Measurements from ENCODE around the gene PGBD5.

PGBD5 gene

GRCh38 chr1:230394134-230394533, 32.0 kb downstream of the PGBD5 start:
- DNase-seq, result no peak

GRCh38 chr1:230393722-230394121, 32.4 kb downstream of the PGBD5 start:
- DNase-seq, result no peak

- DNase-seq, result no peak
These were observed 33.1 kb downstream of the PGBD5 start for GRCh38 chr1:230392920-230393521.

- DNase-seq, result no peak
These were observed 33.6 kb downstream of the PGBD5 start for GRCh38 chr1:230392536-230392909.

- no peak for DNase-seq
These were observed 34.2 kb downstream of the PGBD5 start for GRCh38 chr1:230391776-230392535.

GRCh38 chr1:230390371-230390770, 35.8 kb downstream of the PGBD5 start:
- no peak for DNase-seq

DNA sequence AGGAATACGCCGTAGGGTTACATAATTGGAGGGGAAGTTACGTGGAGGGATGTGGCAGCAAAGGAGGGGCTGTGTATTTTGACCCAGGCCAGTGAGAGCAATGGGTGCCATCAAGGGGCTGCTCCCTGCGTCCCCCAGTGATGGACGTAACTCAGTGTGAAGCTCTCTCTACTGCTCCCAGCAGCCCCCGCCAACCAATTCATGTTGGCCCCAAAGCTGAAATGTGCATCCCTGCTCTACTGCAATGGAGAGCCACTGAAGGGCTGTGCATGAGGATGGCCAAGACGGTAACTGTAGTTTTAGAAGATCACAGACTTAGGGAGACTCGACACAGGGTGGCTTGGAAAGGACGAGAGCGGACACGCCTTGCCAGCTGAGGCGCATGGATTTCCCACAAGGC, 38.3 kb downstream of the PGBD5 start:
- no peak for DNase-seq

DNA sequence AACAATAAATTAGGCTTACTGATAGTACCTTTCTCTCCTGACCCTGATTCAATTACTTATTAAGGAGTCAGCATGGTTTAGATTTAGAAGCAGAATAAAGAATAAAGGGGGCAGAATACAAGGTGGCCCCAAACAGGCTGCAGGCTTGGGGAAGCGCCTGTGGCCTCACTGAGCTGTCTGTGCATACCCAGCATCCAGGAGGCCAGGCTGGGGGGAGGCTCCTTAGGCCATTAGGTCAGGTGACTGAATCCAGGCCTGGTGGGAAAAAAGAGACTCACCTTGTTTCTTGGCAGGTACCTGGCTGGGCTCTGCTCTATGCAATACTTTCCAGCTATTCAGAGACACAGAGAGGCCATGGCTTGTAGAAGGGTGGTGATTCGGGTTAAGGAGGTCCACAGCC, 38.8 kb downstream of the PGBD5 start:
- no peak for DNase-seq

DNA sequence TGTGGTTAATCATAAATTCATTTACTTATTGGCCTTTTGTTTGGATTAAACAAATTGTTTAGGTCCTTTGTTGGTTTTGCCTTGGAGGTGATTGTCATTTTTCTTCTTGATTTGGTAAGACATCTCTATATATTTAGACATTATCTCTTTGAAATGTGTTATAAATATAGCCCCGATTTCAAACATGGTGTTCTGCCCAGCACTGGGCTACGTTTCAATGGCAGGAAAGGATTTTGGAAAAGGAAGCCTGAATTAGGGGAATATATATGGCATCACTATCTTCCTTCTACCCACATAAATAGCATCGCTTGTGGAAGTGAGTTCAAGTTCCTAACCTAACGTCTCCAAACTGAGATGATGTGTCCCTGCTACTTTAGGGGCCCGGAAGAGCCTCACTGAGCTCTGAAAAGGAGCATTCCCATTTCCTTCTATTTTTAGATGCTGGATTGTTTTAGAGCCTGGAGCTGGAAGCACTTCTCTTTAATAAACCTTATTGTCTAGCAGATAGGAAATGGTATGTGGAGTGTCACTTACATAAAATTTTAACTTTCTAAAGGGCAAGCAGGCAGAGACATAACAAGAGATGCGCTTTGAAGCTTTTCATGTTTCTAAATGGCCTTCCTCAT, 39.4 kb downstream of the PGBD5 start:
- no peak for DNase-seq

DNA sequence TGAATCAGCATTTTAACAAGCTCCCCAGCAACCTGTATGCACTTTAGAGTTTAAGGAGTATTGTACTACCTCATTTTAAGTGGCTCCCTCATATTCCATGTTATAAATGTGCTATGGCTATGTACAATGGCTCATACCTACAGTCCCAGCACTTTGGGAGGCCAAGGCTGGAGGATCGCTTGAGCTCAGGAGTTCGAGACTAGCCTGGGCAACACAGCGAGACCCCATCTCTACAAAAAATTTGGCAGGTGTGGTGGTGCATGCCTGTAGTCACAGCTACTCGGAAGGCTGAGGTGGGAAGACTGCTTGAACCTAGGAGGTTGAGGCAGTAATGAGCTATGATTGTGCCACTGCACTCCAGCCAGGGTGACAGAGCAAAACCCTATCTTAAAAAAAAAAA, 40.2 kb downstream of the PGBD5 start:
- DNase-seq, result no peak

GRCh38 chr1:230385158-230385450, 41.0 kb downstream of the PGBD5 start:
- no peak for DNase-seq

DNA sequence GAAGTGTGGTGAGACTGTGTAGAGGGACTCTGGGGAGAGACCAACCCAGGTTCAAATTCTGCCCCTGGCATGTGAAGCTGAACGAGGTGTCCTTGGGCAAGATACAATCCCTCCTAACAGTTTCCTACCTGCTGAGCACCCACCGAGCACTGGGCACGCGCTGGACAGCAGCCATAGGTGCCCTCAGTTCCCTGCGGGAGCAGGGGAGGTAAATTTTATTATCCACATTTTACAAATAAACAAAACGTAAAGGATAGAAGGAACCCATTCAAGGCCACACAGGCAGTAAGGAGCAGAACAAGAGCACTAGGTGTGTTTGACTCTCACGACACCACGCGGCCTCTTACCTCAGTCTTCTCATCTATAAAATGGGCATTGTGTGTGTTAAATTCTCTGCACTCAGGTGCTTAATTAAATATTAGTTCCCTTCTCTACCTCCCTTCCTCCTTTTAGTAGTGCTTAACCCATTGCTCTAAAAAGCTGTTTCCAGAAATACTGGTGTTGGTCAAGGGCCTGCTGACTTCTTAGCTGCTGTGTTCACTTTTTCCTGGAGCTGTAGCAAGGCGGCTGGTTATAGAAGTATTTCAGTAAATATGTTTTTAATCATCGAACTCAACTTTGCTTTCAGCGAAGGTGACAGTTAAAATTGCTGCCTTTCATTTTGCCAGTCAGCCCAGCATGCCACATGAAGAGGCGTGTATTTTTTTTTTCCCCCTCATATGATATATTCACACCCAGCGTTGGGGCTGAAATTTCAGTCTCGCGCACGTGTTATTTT, 41.6 kb downstream of the PGBD5 start:
- no peak for DNase-seq

GRCh38 chr1:230383425-230383824, 42.7 kb downstream of the PGBD5 start:
- no peak for DNase-seq

DNA sequence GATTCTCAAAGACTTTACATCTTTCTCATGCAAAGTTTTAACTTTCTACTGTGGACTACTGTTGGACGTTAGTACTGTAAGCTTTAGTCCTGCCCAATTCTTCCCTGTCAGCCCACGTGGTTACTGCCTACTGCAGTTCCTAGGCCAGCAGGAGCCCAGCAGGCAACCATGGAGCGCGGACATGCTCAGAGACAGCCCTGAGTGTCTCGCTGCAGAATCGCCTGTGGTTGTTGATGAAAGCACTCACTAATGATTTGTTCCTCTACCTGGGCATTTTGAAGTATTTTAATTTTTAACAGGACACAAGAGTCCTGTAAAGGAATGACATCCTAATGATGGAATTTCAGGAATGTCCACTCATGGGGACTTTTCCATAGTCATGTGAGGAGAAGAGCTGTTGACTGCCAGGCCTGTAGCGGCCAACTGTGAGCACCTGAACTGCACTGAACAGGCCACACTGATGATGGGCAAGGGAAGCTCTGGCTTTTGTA, 44.1 kb downstream of the PGBD5 start:
- DNase-seq, result no peak

DNA sequence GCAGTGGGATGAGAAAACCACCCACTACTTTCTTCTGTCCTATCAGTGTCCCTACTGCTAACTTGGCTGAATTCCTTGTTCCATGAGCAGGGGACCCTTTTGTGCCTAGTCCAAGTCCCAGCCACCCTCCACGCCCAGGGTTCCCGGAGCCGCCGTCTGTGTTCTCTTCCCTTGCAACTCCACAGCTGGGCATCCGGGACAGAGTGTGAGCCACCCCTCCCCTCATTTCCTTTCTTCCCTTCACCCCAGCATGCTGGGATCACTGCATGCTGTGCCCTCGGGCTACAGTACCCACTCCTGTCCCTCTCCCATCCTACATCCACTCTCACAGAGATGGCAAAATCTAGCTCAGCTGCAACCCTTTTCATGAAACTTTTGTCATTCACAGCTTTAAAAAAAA, 44.5 kb downstream of the PGBD5 start:
- no peak for DNase-seq

GRCh38 chr1:230381049-230381467, 45.1 kb downstream of the PGBD5 start:
- DNase-seq, result no peak

DNA sequence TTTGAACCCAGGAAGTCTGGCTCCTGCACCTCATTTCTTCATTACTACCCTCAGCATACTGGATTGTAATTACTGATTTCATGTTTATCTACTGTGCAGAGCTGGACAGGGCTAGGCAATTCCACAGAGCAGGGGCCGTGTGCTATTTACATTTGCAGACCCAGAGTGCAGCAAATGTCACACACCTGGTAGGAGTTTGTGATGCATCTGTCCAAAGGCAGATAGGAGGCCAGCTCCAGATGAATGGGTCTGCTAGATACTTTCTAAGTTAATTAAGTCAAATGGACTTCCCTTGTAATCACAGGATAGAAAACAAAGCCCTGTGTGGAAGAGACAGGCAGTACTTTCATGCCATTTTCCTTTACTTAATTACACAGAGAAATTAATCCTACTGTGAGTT, 46.2 kb downstream of the PGBD5 start:
- DNase-seq, result no peak

DNA sequence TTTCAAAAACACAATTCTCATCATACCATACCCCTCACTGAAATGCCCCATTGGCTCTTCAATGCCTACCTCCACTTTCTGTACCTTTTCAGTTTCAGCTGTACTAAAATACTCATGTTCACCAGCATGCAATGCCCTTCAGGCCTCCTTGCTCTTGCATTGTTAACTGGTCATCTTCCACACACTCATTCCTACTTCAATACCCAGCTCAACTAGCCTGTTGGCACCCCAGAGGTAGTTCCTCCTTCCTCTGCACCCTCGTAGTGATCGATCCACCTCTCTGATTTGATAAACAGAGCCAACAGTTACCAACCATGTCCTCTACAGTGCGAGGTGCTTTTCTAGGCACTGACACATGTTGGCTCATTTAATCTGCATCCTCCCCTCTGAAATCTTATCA, 46.7 kb downstream of the PGBD5 start:
- no peak for DNase-seq

DNA sequence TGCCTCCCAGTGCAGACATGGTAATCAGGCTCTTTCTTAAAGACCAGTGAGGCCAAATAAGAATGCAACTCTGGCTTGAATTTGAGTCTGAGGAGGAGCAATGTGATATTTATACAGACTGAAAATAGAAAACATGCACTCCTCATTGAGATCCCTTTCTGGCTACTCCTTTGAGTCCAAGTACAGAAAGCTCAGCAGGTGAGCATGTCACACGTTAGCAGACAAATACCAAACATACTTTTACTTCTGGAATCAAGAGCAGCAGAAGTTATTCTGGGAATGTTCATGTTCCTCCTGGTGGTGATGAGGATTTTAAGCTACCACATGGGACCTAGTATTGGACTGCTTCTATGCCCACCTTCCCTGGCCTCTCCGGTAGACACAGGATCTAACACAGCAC, 48.3 kb downstream of the PGBD5 start:
- no peak for DNase-seq

DNA sequence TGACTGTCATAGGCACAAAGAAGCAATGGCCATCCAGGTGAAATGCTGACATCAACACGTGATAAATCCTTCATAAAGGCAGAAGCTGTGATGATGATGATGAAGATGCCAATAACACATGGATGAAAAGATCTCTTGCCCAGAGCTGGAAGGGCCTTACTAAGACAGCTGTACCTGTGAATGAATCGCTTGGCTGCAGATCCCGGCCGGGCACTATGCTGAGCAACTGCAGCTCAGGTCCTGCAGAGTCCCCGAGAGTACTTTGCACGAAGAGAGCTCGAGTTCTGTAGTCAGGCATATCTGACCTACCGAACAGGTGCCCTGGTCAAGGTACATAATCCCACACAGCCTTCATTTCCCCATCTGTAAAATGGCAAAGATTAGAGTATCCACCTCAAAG, 48.8 kb downstream of the PGBD5 start:
- DNase-seq, result no peak

GRCh38 chr1:230376296-230376695, 49.8 kb downstream of the PGBD5 start:
- DNase-seq, result no peak

GRCh38 chr1:230375780-230376179, 50.4 kb downstream of the PGBD5 start:
- DNase-seq, result no peak

GRCh38 chr1:230375147-230375546, 51.0 kb downstream of the PGBD5 start:
- DNase-seq, result no peak

Data from NCI-H510A (cell line).